ENCODE results near the gene ANAPC15. TPM values are rescaled to one million over a fixed set of nuclear protein-coding genes. Genes with fewer than 3 reads are reported as not detected.
A peak's percentile ranks its signal among the peaks of the same experiment; 100 is the strongest.

The ANAPC15 gene
- total and polyA plus RNA-seq, 2 of the 13 experiments (the other 11 are each of a cell fraction or from before 2014, with no cell fraction given) = 18.8 to 25.7 TPM

GRCh38 chr11:72080326-72081183 lies 31.9 kb downstream of the ANAPC15 start, which contains the start of the genes LRRC51 and NUMA1 (continued):
- TF ChIP-seq TFAP4 (IDR thresholded peaks at IDR 0.05; ENCODE audit: borderline replicate concordance, low read depth) (no peak), ATF5 (CRISPR knock-in tag; IDR thresholded peaks at IDR 0.05; ENCODE audit: low read depth) (no peak), ZBTB40 (IDR thresholded peaks at IDR 0.05) (no peak; the same call in 1 of the 2 replicates), ZBTB40 (CRISPR knock-in tag; IDR thresholded peaks at IDR 0.05) (no peak; the same call in 1 of the 2 replicates), ZNF672 (CRISPR knock-in tag; IDR thresholded peaks at IDR 0.05) (no peak), ZNF335 (CRISPR knock-in tag; IDR thresholded peaks at IDR 0.05) (peak; percentile 78), MTERF4 (CRISPR knock-in tag; IDR thresholded peaks at IDR 0.05) (no peak), ZBTB2 (CRISPR knock-in tag; IDR thresholded peaks at IDR 0.05; ENCODE audit: low read depth) (no peak), CREB1 (IDR thresholded peaks at IDR 0.05) (peak; percentile 96), CREB1 (CRISPR knock-in tag; IDR thresholded peaks at IDR 0.05) (peak; percentile 97), ZNF691 (CRISPR knock-in tag; IDR thresholded peaks at IDR 0.05; ENCODE audit: borderline replicate concordance, low read depth) (no peak), ZNF224 (CRISPR knock-in tag; IDR thresholded peaks at IDR 0.05) (no peak), CCAR2 (optimal IDR thresholded peaks at IDR 0.05; ENCODE audit: low read depth, low read length) (no peak), SRSF1 (optimal IDR thresholded peaks at IDR 0.05; ENCODE audit: low read depth, low read length) (no peak)
